Activated T-cell treated with anti-CD3 and anti-CD28 coated beads, Interleukin-2, amount 50 U/mL, for 24 hours (primary cell): Measurements from ENCODE around the gene CCDC102B.
"Not testable (repeated sequence)": the region's sequence is repeated elsewhere in the genome, so short reads cannot be mapped to it uniquely, and the experiment has no call there.

Experiments used
- DNase-seq: peaks from one replicate; pipeline ENCODE4 v3.0.0-alpha.2; 2020
- H3K27ac Mint-ChIP-seq: 2 replicates; pipeline ENCODE4 v1.8.0; 2020; ENCODE audit warnings: mild to moderate bottlenecking, mixed read lengths
- H3K27me3 Mint-ChIP-seq: 2 replicates; pipeline ENCODE4 v1.8.0; 2020; ENCODE audit warnings: mixed read lengths
- H3K36me3 Mint-ChIP-seq: 2 replicates; pipeline ENCODE4 v1.8.0; 2020; ENCODE audit warnings: low read depth, mixed read lengths
- H3K4me1 Mint-ChIP-seq: 2 replicates; pipeline ENCODE4 v1.8.0; 2020; ENCODE audit warnings: low read depth, mixed read lengths
- H3K4me3 Mint-ChIP-seq: 2 replicates; pipeline ENCODE4 v1.8.0; 2020; ENCODE audit warnings: mild to moderate bottlenecking, moderate library complexity, mixed read lengths
- H3K9me3 Mint-ChIP-seq: 2 replicates; pipeline ENCODE4 v1.8.0; 2020; ENCODE audit warnings: mixed read lengths

Gene CCDC102B

DNA sequence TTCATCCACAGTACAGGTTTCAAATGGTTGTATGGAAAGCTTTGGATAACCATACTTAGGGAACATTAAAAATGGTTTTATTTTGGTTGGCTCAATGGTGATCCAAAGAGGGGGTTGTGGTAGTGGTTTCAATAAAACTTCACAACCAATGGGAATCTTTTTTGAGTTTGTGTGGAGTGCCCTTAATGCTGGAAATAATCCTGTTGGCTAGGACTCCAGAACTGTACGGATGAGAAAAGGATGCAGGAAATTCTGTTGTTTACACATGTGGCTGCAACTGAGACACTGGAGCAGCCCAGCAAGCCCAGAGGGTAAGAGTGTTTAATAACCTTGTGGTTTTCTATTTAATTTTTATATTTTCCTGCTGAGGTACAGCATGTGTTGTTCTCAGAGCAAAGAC is at the start of gene CCDC102B:
TSS of gene CCDC102B (plus strand) at position 210 of the 400 bp plus-strand sequence. CDS start 38,684 bp downstream, outside the sequence.
- H3K4me3 Mint-ChIP-seq = no peak within 1 kb of the TSS
- DNase-seq = no peak
- no peak within 1 kb of the TSS for H3K27ac Mint-ChIP-seq
- H3K4me1 Mint-ChIP-seq = no peaks in the 10 kb centered on the region
- no peaks in the 10 kb centered on the region for H3K9me3 Mint-ChIP-seq
- no peaks in the 10 kb centered on the region for H3K36me3 Mint-ChIP-seq
- H3K27me3 Mint-ChIP-seq = no peaks in the 10 kb centered on the region

DNA sequence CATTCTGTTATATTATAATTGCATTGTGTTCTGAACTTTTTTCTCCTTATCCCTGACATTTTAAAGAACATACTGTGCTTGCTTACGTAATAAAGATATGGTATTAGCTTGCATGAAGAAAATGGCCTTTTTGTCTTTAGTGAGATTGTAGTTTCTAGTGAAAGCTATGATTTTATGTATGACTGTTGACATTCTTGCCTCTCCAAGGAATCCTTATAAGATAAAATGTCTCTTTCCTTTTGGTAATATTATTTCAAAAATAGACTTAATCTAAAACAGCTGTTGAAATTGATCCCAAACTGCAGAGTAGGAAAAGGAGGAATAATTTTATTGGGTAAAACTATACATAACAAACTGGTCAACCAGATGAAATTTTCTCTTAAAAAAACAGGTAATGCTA is 40.8 kb upstream of the CCDC102B start:
- Mint-ChIP-seq H3K9me3 (peaks cover 9% of the 10 kb centered on the region), H3K27me3 (no peaks in the 10 kb centered on the region), H3K36me3 (no peaks in the 10 kb centered on the region), H3K4me3 (no peak overlapping the region), H3K4me1 (no peaks in the 10 kb centered on the region), H3K27ac (no peak overlapping the region)
- DNase-seq = no peak

GRCh38 chr18:68759308-68759707 is 38.6 kb upstream of the CCDC102B start:
- H3K36me3 Mint-ChIP-seq = no peaks in the 10 kb centered on the region
- H3K4me1 Mint-ChIP-seq = no peaks in the 10 kb centered on the region
- no peaks in the 10 kb centered on the region for H3K27me3 Mint-ChIP-seq
- DNase-seq = no peak
- H3K27ac Mint-ChIP-seq = no peak overlapping the region
- no peak overlapping the region for H3K4me3 Mint-ChIP-seq
- peaks cover 9% of the 10 kb centered on the region for H3K9me3 Mint-ChIP-seq

GRCh38 chr18:68763083-68763482 is 34.8 kb upstream of the CCDC102B start:
- DNase-seq = no peak
- Mint-ChIP-seq H3K9me3 (peaks cover 9% of the 10 kb centered on the region), H3K4me3 (no peak overlapping the region), H3K27me3 (no peaks in the 10 kb centered on the region), H3K27ac (no peak overlapping the region), H3K36me3 (no peaks in the 10 kb centered on the region), H3K4me1 (no peaks in the 10 kb centered on the region)

DNA sequence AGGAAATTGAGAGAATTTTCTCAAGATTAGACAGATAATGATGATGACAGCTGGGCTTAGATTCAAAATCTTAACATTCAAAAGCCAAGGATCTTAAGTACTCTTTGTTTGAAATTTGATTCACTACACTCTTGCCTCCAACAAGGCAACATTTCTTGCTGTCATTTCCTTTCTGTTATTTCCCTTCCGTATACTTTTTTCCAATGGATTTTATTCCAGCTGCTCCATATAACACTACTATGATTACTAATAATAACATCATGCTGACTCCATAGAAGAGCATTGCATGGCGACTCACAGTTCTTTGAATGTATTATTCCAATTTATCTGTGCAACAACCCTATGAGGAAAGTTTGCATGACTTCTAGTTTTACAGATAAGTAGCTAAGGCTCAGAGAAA is 33.9 kb upstream of the CCDC102B start:
- DNase-seq = no peak
- Mint-ChIP-seq H3K9me3 (peaks cover 4% of the 10 kb centered on the region), H3K36me3 (no peaks in the 10 kb centered on the region), H3K4me3 (no peak overlapping the region), H3K4me1 (no peaks in the 10 kb centered on the region), H3K27me3 (no peaks in the 10 kb centered on the region), H3K27ac (no peak overlapping the region)

GRCh38 chr18:68766433-68766832 is 31.4 kb upstream of the CCDC102B start:
- DNase-seq = no peak
- H3K4me1 Mint-ChIP-seq = no peaks in the 10 kb centered on the region
- peaks cover 5% of the 10 kb centered on the region for H3K9me3 Mint-ChIP-seq
- H3K36me3 Mint-ChIP-seq = no peaks in the 10 kb centered on the region
- no peaks in the 10 kb centered on the region for H3K27me3 Mint-ChIP-seq
- no peak overlapping the region for H3K27ac Mint-ChIP-seq
- H3K4me3 Mint-ChIP-seq = no peak overlapping the region

- Mint-ChIP-seq H3K27me3 (no peaks in the 10 kb centered on the region), H3K9me3 (peaks cover 5% of the 10 kb centered on the region), H3K36me3 (no peaks in the 10 kb centered on the region), H3K27ac (no peak overlapping the region), H3K4me1 (no peaks in the 10 kb centered on the region), H3K4me3 (no peak overlapping the region)
- DNase-seq = no peak
Observed at GRCh38 chr18:68769461-68769860, 28.4 kb upstream of the CCDC102B start.

DNA sequence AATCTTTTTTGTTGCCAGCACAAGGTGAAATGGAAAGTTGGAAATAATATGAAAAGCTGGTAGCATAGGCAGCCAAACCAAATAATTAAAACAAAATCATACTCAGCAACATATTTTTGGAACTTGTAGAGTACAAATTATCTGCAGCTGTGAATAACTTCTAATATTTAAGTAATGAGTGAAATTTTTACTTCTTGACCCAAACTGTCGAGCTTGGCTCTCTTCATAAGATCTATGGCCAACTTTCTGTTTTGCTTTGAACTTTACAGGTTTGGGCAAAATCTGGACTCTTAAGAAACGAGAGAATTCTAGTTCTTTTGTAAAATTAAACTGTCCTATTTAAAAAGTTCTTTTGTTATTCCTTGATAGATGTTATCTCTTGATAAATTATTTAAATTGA is 25.6 kb upstream of the CCDC102B start:
- no peaks in the 10 kb centered on the region for H3K27me3 Mint-ChIP-seq
- H3K9me3 Mint-ChIP-seq = peaks cover 5% of the 10 kb centered on the region
- H3K36me3 Mint-ChIP-seq = no peaks in the 10 kb centered on the region
- no peak for DNase-seq
- H3K4me1 Mint-ChIP-seq = no peaks in the 10 kb centered on the region
- H3K4me3 Mint-ChIP-seq = no peak overlapping the region
- no peak overlapping the region for H3K27ac Mint-ChIP-seq

DNA sequence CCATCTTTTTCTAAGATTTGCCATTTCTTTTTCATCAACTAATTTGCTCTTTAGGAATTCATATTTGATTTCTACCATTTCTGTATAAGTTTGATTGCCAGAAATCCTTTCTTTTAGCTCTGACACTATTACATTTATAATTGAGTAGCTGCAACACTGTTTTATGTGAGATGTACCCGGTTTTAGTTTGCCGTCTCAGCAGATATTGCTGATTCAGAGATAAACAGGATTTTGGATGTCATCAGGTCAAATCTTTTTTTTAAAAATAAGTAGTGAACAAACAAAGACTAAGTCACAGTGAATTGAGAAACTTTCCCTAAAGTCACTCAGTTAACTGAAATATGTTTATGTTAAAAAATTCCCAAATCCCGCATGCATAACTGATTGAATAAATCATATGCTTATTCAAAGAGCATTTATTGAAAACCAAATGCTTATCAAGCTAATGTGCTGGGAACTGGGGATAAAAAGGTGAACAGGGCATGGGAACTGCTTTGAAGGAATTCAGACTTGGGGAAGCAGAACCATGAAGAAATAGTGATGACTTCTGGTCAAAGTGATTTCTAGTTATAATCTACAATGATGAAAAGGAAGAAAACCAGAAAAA is 19.5 kb upstream of the CCDC102B start:
- H3K4me1 Mint-ChIP-seq = no peaks in the 10 kb centered on the region

GRCh38 chr18:68779169-68779568 is 18.7 kb upstream of the CCDC102B start:
- Mint-ChIP-seq H3K4me1 (no peaks in the 10 kb centered on the region), H3K36me3 (no peaks in the 10 kb centered on the region), H3K27me3 (no peaks in the 10 kb centered on the region), H3K27ac (no peak overlapping the region), H3K4me3 (no peak overlapping the region), H3K9me3 (no peaks in the 10 kb centered on the region)
- no peak for DNase-seq

More for the DNA sequence above, 19.5 kb upstream of the CCDC102B start:
- no peaks in the 10 kb centered on the region for H3K27me3 Mint-ChIP-seq
- H3K27ac Mint-ChIP-seq = no peak overlapping the region
- H3K4me3 Mint-ChIP-seq = no peak overlapping the region
- H3K36me3 Mint-ChIP-seq = no peaks in the 10 kb centered on the region
- H3K9me3 Mint-ChIP-seq = no peaks in the 10 kb centered on the region
- DNase-seq = no peak

DNA sequence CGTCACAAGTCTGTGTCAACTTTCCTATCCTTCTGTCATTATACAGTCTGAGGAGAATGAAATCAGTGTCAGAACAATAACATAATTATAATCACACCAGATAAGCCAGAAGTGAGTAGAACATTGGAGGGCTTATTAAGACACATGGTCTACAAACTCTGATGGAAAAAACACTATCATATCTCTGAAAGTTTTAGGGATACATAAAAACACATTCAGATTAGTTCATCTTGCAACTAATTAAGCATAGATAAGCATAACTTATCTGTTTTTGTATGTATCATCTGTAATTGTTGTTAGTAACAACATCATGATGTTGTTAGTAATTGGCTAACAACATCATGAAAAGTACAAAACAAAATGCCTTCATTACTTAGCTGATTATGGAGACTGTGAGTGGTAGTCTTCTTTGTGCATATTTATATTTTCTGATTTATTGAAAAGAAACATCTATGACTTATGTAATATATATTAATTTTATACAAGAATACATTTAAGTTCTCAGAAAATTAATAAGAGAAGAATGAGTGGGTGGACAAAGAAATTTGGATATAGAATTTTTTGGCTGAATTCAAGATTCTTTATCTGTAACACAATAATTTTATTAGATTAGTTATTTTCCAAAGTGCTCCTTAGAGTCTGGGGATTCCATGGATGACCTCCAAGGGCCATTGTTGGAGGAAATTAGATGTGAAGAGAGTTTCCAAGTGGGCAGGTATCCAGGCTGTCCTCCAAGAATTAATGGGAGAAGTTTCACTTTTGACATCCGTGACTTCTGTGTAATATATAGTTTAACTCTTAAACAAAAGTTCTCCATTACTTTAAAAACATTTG is 16.9 kb upstream of the CCDC102B start:
- Mint-ChIP-seq H3K27ac (no peak overlapping the region), H3K4me1 (no peaks in the 10 kb centered on the region), H3K9me3 (no peaks in the 10 kb centered on the region), H3K36me3 (no peaks in the 10 kb centered on the region), H3K27me3 (no peaks in the 10 kb centered on the region), H3K4me3 (no peak overlapping the region)
- DNase-seq = no peak

GRCh38 chr18:68783506-68783905 is 14.4 kb upstream of the CCDC102B start:
- no peaks in the 10 kb centered on the region for H3K27me3 Mint-ChIP-seq
- H3K4me1 Mint-ChIP-seq = no peaks in the 10 kb centered on the region
- no peaks in the 10 kb centered on the region for H3K9me3 Mint-ChIP-seq

DNA sequence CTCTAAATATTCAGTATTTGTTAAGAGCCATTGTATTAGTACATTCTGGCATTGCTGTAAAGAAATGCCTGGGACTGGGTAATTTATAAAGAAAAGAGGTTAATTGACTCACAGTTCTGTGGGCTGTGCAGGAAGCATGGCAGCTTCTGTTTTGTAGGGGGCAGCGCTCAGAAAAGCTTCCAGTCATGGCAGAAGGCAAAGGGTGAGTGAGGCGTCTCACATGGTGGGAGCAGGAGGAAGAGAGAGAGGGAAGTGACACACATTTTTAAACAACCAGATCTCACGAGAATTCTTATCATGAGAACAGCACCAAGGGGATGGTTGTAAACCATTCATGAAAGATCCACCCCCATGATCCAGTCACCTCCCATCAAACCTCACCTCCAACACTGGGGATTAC is 13.8 kb upstream of the CCDC102B start:
- DNase-seq = no peak
- no peaks in the 10 kb centered on the region for H3K36me3 Mint-ChIP-seq
- H3K4me1 Mint-ChIP-seq = no peaks in the 10 kb centered on the region
- H3K9me3 Mint-ChIP-seq = no peaks in the 10 kb centered on the region
- no peaks in the 10 kb centered on the region for H3K27me3 Mint-ChIP-seq
- no peak overlapping the region for H3K27ac Mint-ChIP-seq
- no peak overlapping the region for H3K4me3 Mint-ChIP-seq

More at GRCh38 chr18:68783506-68783905, 14.4 kb upstream of the CCDC102B start:
- no peaks in the 10 kb centered on the region for H3K36me3 Mint-ChIP-seq
- no peak for DNase-seq
- no peak overlapping the region for H3K4me3 Mint-ChIP-seq
- no peak overlapping the region for H3K27ac Mint-ChIP-seq

GRCh38 chr18:68790290-68790689 is 7.6 kb upstream of the CCDC102B start:
- not testable (repeated sequence) for DNase-seq, H3K36me3 Mint-ChIP-seq, H3K4me3 Mint-ChIP-seq, H3K27me3 Mint-ChIP-seq, H3K9me3 Mint-ChIP-seq, H3K4me1 Mint-ChIP-seq, H3K27ac Mint-ChIP-seq

DNA sequence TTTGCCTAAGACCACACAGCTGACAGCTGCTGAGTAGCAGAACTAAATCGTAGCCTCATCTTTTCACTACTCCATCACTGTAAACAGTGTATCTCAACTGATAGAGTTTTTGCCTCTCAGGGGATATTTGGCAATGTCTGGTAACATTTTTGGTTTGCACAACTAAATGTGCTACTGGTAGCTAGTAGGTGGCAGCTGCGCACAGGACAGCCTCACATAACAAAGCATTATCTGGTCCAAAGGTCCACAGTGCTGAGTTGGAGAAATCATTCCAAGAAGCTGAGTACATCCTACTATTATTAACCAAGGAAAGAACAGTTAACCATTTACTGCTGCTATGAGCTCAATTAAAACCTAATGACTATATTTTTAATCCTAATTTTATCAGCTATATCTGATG is 6.1 kb upstream of the CCDC102B start:
- Mint-ChIP-seq H3K9me3 (no peaks in the 10 kb centered on the region), H3K4me1 (no peaks in the 10 kb centered on the region), H3K4me3 (no peak overlapping the region), H3K27ac (no peak overlapping the region), H3K36me3 (no peaks in the 10 kb centered on the region), H3K27me3 (no peaks in the 10 kb centered on the region)
- DNase-seq = no peak
